K562 (cell line): ENCODE measurements around the gene IPO13. TPM values are rescaled to one million over a fixed set of nuclear protein-coding genes. Genes with fewer than 3 reads are reported as not detected.

Source experiments
- ATAC-seq: fragments of 200-7000 bp; cut with Tn5 transposase; 3 replicates; pipeline ENCODE4 v1.9.1; 2020; ENCODE audit warnings: moderate library complexity
- BruUV-seq: library from RNA; stranded (reverse); fragments of 400-500 nt; replicated peaks from 2 replicates; lab custom pipeline; 2021; lab: Mats Ljungman, UMichigan
- CTCF ChIA-PET: fragments of 300-600 bp; formaldehyde crosslinking; extraction: SDS; loops from one replicate; lab custom pipeline; 2021; ENCODE audit warnings: low intra/inter-chr PET ratio; lab: Yijun Ruan, JAX
- POLR2A ChIA-PET: fragments of 300-600, 350-650 bp; sonication (Branson Sonifier 250); formaldehyde crosslinking; extraction: SDS; loops from one replicate; lab custom pipeline; 2021; ENCODE audit warnings: antibody characterized with exemption, inconsistent platforms; lab: Yijun Ruan, JAX
- DNase-seq, 4 experiments: peaks; one replicate each; pipeline versions ENCODE4 v3.0.0 to v3.0.0-alpha.2; 2011 to 2018; ENCODE audit warnings: low spot score in 3 of 4, mixed read lengths in 3 of 4; ENCODE audit errors: extremely low read depth in 1 of 4
- FAIRE-seq: peaks from 2 replicates; lab custom pipeline; 2011; peaks lifted over from hg19 to GRCh38; lab: Jason Lieb, UNC
- H2AFZ ChIP-seq: 2 replicates; pipeline ENCODE4 v1.6.0; 2011; ENCODE audit warnings: low read depth, low read length, control low read depth, inconsistent platforms
- H3K27ac ChIP-seq: fragments of 200-600 bp; 3 replicates; pipeline ENCODE4 v1.8.0; 2011; ENCODE audit warnings: low read depth, mild to moderate bottlenecking, control low read depth, inconsistent platforms, low read length, moderate library complexity, mixed read lengths; ENCODE audit errors: extremely low read depth
- H3K27me3 ChIP-seq, 2 experiments: fragments of 300-600 bp in 1 of 2; 2 replicates in 1 of 2; 3 replicates in 1 of 2; pipeline versions ENCODE4 v1.6.0 to v1.8.0; 2011; ENCODE audit warnings: inconsistent platforms in 2 of 2, low read length in 2 of 2, mild to moderate bottlenecking in 1 of 2, mixed read lengths in 1 of 2, moderate library complexity in 1 of 2; ENCODE audit not compliant: control insufficient read depth in 2 of 2, insufficient read depth in 2 of 2
- H3K36me3 ChIP-seq: fragments of 300-600 bp; 3 replicates; pipeline ENCODE4 v1.8.0; 2011; ENCODE audit warnings: mild to moderate bottlenecking, low read length, inconsistent platforms; ENCODE audit not compliant: control insufficient read depth, insufficient read depth
- H3K4me1 ChIP-seq, 2 experiments: fragments of 200-600 bp in 1 of 2; replicated peaks in 1 of 2; 2 replicates in 1 of 2; 3 replicates in 1 of 2; pipeline versions ENCODE4 v1.5.1 to v1.8.0; 2011; ENCODE audit warnings: inconsistent platforms in 2 of 2, low read length in 2 of 2, mild to moderate bottlenecking in 1 of 2, mixed read lengths in 1 of 2, moderate library complexity in 1 of 2; ENCODE audit not compliant: control insufficient read depth in 2 of 2, insufficient read depth in 2 of 2
- H3K4me2 ChIP-seq: 2 replicates; pipeline ENCODE4 v1.6.1; 2011; ENCODE audit warnings: low read length, control low read depth, inconsistent platforms, mixed read lengths; ENCODE audit not compliant: insufficient read depth
- H3K4me3 ChIP-seq: fragments of 200-600 bp; sonication (generic), shearing (Covaris generic); 2 replicates; pipeline ENCODE4 v1.5.1; 2016; ENCODE audit warnings: control low read depth, inconsistent platforms
- H3K79me2 ChIP-seq: fragments of 200-600 bp; 3 replicates; pipeline ENCODE4 v1.8.0; 2011; ENCODE audit warnings: low read length, inconsistent platforms; ENCODE audit not compliant: control insufficient read depth, insufficient read depth
- H3K9ac ChIP-seq, 2 experiments: 2 replicates each; pipeline versions ENCODE4 v1.6.0 to v1.6.1; 2011; ENCODE audit warnings: low read depth in 2 of 2, low read length in 2 of 2, control low read depth in 1 of 2, inconsistent platforms in 1 of 2, mild to moderate bottlenecking in 1 of 2, mixed read lengths in 1 of 2; ENCODE audit not compliant: insufficient read depth in 1 of 2
- H3K9me1 ChIP-seq: one replicate; pipeline ENCODE4 v1.6.0; 2011; ENCODE audit warnings: inconsistent platforms, mild to moderate bottlenecking, low read length, moderate library complexity; ENCODE audit not compliant: control insufficient read depth, insufficient read depth
- H3K9me3 ChIP-seq: replicated peaks from 2 replicates; pipeline ENCODE4 v1.5.1; 2011; ENCODE audit warnings: low read depth, low read length, inconsistent platforms; ENCODE audit not compliant: control insufficient read depth, insufficient read depth
- H4K20me1 ChIP-seq: replicated peaks from 2 replicates; pipeline ENCODE4 v1.6.1; 2011; ENCODE audit warnings: low read length, inconsistent platforms, mixed read lengths; ENCODE audit not compliant: control insufficient read depth, insufficient read depth
- ATF1 ChIP-seq, 2 experiments: fragments of 450-650 bp in 1 of 2; IDR thresholded peaks; 2 replicates each; pipeline ENCODE4 v1.6.1; 2016; ENCODE audit warnings: missing compliant biosample characterization in 1 of 2, missing genetic modification characterization in 1 of 2
- ATF7 ChIP-seq: fragments of 450-650 bp; IDR thresholded peaks from 2 replicates; pipeline ENCODE4 v1.7.1; 2014; ENCODE audit warnings: mild to moderate bottlenecking, moderate library complexity
- FOXK2 ChIP-seq, 2 experiments: fragments of 450-650 bp; IDR thresholded peaks in 1 of 2; conservative IDR thresholded peaks in 1 of 2; 2 replicates each; pipeline ENCODE4 v1.6.1; 2016; ENCODE audit warnings: low read depth in 2 of 2, mild to moderate bottlenecking in 1 of 2
- HSF4 ChIP-seq: fragments of 250-450 bp; sonication (Bioruptor Pico); IDR thresholded peaks from 2 replicates; pipeline ENCODE4 v2.1.2; 2022; ENCODE audit warnings: mild to moderate bottlenecking, moderate library complexity, borderline replicate concordance
- KDM4B ChIP-seq, 2 experiments: fragments of 450-650 bp in 1 of 2; sonication (generic) in 1 of 2; IDR thresholded peaks; 2 replicates each; pipeline ENCODE4 v1.6.1; 2016 to 2017; ENCODE audit warnings: borderline replicate concordance in 2 of 2, antibody characterized with exemption in 1 of 2, low read depth in 1 of 2, mild to moderate bottlenecking in 1 of 2
- KLF16 ChIP-seq: IDR thresholded peaks from 2 replicates; pipeline ENCODE4 v1.6.1; 2016; ENCODE audit warnings: antibody characterized with exemption
- NFYB ChIP-seq: IDR thresholded peaks from 2 replicates; pipeline ENCODE4 v1.6.1; 2011; ENCODE audit warnings: mild to moderate bottlenecking, moderate library complexity; ENCODE audit not compliant: insufficient read length; ENCODE audit errors: extremely low read depth
- NR2C2 ChIP-seq, 2 experiments: fragments of 200-800 bp in 1 of 2; sonication (Bioruptor generic) in 1 of 2; sonication (generic) in 1 of 2; formaldehyde crosslinking in 1 of 2; IDR thresholded peaks; 2 replicates each; pipeline versions ENCODE4 v1.6.1 to v1.8.0; 2016 to 2022; ENCODE audit warnings: mild to moderate bottlenecking in 1 of 2, missing compliant biosample characterization in 1 of 2, missing genetic modification characterization in 1 of 2, missing genetic modification reagents in 1 of 2
- OTX1 ChIP-seq: fragments of 450-650 bp; formaldehyde crosslinking; IDR thresholded peaks from 2 replicates; pipeline ENCODE4 v1.4.0; 2022; ENCODE audit warnings: mild to moderate bottlenecking
- PHF20 ChIP-seq: fragments of 450-650 bp; IDR thresholded peaks from 2 replicates; pipeline ENCODE4 v1.6.1; 2018; ENCODE audit not compliant: partially characterized antibody
- POLR2A ChIP-seq: fragments of 450-650 bp; conservative IDR thresholded peaks from 2 replicates; pipeline ENCODE4 v1.6.1; 2016
- POLR2G ChIP-seq: fragments of 200-400 bp; formaldehyde crosslinking; IDR thresholded peaks from 2 replicates; pipeline ENCODE4 v1.6.1; 2017; ENCODE audit warnings: low read depth, mild to moderate bottlenecking, antibody characterized with exemption, low read length, moderate library complexity
- POU5F1 ChIP-seq: fragments of 150-350 bp; IDR thresholded peaks from 2 replicates; pipeline ENCODE4 v1.6.1; 2014; ENCODE audit warnings: borderline replicate concordance, low read length, low read depth, mild to moderate bottlenecking; ENCODE audit not compliant: partially characterized antibody
- RB1 ChIP-seq: fragments of 450-650 bp; IDR thresholded peaks from 2 replicates; pipeline ENCODE4 v1.6.1; 2017; ENCODE audit warnings: low read depth, mild to moderate bottlenecking
- RBFOX2 ChIP-seq: fragments of 200-400 bp; formaldehyde crosslinking; IDR thresholded peaks from 2 replicates; pipeline ENCODE4 v1.6.1; 2017; ENCODE audit warnings: low read depth, mild to moderate bottlenecking, low read length, moderate library complexity
- RNF2 ChIP-seq: sonication (generic); IDR thresholded peaks from 2 replicates; pipeline ENCODE4 v1.6.1; 2016
- ZNF316 ChIP-seq: fragments of 450-650 bp; IDR thresholded peaks from 2 replicates; pipeline ENCODE4 v1.6.1; 2016
- ZNF347 ChIP-seq: fragments of 450-650 bp; formaldehyde crosslinking; IDR thresholded peaks from 2 replicates; pipeline ENCODE4 v1.4.0; 2020; ENCODE audit warnings: low read depth, mild to moderate bottlenecking, moderate library complexity
- WGBS: fragments of 100-300 bp; shearing (Covaris generic); methylation state at CpG from one replicate; pipeline ENCODE4 v1.1.6; 2016; ENCODE audit warnings: low coverage, mixed read lengths; ENCODE audit not compliant: insufficient coverage; ENCODE audit errors: missing lambda C conversion rate; 5-methylcytosine and 5-hydroxymethylcytosine counted together
- in situ Hi-C: fragments of 300-500 bp; cut with MboI; formaldehyde crosslinking; loops from 4 replicates; pipeline ENCODE4 v1.15.0; 2018; ENCODE audit warnings: inconsistent platforms, mixed read lengths
- intact Hi-C: fragments of 100-400 bp; cut with micrococcal nuclease; formaldehyde crosslinking; loops from 2 replicates; pipeline ENCODE4 v1.14.2; 2022
- polyA plus RNA-seq, 8 experiments: library from polyadenylated mRNA; depleted of rRNA in 4 of 8; stranded (reverse) in 5 of 8; unstranded in 3 of 8; fragments of >200 nt; fragmentation: Nextera tagmentation in 2 of 8; fragmentation: Illumina TruSeq in 1 of 8; extraction: Ambion mirVana in 2 of 8; extraction: Trizol in 1 of 8; gene quantifications; 2 replicates each; pipeline versions ENCODE4 v1.2.1 to v1.2.3, GENCODE V29; 2011 to 2014; ENCODE audit warnings: inconsistent platforms in 1 of 8, missing spikeins in 1 of 8
- total RNA-seq, 7 experiments: library from RNA; depleted of rRNA in 6 of 7; stranded (reverse); fragments of >200 nt in 6 of 7; fragmentation: Illumina TruSeq in 2 of 7; extraction: Trizol in 2 of 7; gene quantifications; 2 replicates each; pipeline versions ENCODE4 v1.2.1 to v1.2.3, GENCODE V29; 2011 to 2021; ENCODE audit warnings: low replicate concordance in 1 of 7
- TF ChIP-seq, protein P1 (sequence below): fragments of 450-650 bp; formaldehyde crosslinking; IDR thresholded peaks from 2 replicates; pipeline ENCODE4 v1.4.0; 2020; ENCODE audit warnings: mild to moderate bottlenecking, moderate library complexity
- TF ChIP-seq, protein P2 (sequence below): fragments of 250-450 bp; sonication (Bioruptor Pico); IDR thresholded peaks from 2 replicates; pipeline ENCODE4 v1.8.0; 2021; ENCODE audit warnings: moderate library complexity, mild to moderate bottlenecking, inconsistent platforms

Gene IPO13
- total and polyA plus RNA-seq, 9 of the 15 experiments (the other 6 are each of a cell fraction or from before 2014, with no cell fraction given) = 7.0 to 30.8 (median 16.2) TPM

DNA sequence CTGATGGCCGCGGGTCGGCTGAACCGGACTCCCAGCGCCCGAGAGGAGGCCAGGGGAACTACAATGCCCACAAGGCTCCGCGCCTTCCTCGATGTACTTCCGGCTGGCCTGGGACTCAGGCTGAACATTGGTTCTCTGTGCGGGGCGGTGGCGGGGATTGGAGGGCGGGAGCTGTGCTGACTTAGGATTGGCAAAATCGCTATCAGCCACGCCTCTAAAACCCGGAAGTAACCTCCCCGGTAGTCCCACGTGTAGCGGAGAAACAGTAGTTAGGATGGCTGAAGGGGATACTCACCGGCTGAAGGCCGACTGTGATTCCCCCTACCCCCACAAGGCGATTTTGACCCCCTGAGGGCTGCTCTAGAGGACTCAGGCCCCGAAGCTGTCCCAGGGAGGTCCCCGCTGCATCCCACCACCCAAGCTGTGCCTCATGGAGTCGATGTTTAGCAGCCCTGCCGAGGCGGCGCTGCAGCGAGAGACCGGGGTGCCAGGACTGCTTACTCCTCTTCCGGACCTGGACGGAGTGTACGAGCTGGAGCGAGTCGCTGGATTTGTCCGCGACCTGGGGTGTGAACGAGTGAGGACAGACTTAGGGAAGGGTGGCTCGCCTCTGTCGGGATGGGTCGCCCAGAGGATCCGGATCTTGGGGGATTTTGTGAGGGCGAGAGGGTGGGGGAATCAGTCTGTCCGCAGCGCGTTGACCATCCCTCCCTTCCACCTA is 23.2 kb downstream of the IPO13 start, which contains the start of gene DPH2:
DPH2 (plus strand) TSS at position 265 of the 721 bp plus-strand sequence; CDS start at position 431, 166 bp downstream.
- peak within 1 kb of the TSS; percentile 87 for H2AFZ ChIP-seq
- H3K4me2 ChIP-seq = peak within 1 kb of the TSS; percentile 98
- H3K79me2 ChIP-seq = peaks cover 18% of the 10 kb centered on the region
- ATAC-seq (peak; percentile 96), DNase-seq (peak; percentile 97 to 99 (median 98)), FAIRE-seq (peak; percentile 100)
- no peaks in the 10 kb centered on the region for H4K20me1 ChIP-seq
- H3K27ac ChIP-seq = peak within 1 kb of the TSS; percentile 71
- H3K36me3 ChIP-seq = peaks cover 36% of the 10 kb centered on the region
- BruUV-seq = TSS peak; percentile 63
- peak within 1 kb of the TSS; percentile 81 to 99 for H3K9ac ChIP-seq
- peaks cover 4% of the 10 kb centered on the region for H3K9me1 ChIP-seq
- WGBS = under 1% methylated on average over 47 of the region's 47 CpGs
- H3K9me3 ChIP-seq = no peaks in the 10 kb centered on the region
- H3K4me3 ChIP-seq = peak within 1 kb of the TSS; percentile 100
- ChIA-PET CTCF (no interaction called here), POLR2A (interaction anchor here (0.5 to 1.4 kb wide), 12 partner anchors 8 to 1830 kb away, joined by 3 to 7 read pairs (median 3); partner anchors contain the start of gene IPO13)
- peaks cover 10 to 30% of the 10 kb centered on the region in 2 experiments; a peak in 4 of 5 replicates for H3K4me1 ChIP-seq
- intact Hi-C loops = loop anchor here (1.0 kb wide), 1 partner anchor 24 kb away; the partner anchor contains the start of gene IPO13
- in situ Hi-C loops = no loop called here
- no peaks in the 10 kb centered on the region for H3K27me3 ChIP-seq
- TF ChIP-seq PHF20 (peak; percentile 87), POLR2G (peak; percentile 72; the same call in 1 of the 2 replicates), KLF16 (no peak), KDM4B (IDR thresholded peaks at IDR 0.05; ENCODE audit: borderline replicate concordance in 2 of 2, low read depth in 1 of 2) (peak in 1 of 2 experiments; percentile 82; a peak in 1 of 4 replicates), ZNF316 (no peak), RB1 (peak; percentile 62), HSF4 (no peak), OTX1 (0 out of 2 replicates have a peak, but pooled peaks have one; percentile 22), NFYB (peak; percentile 91), POU5F1 (peak; percentile 57), RNF2 (0 out of 2 replicates have a peak, but pooled peaks have one; percentile 27), NR2C2 (CRISPR knock-in tag; IDR thresholded peaks at IDR 0.05) (peak; percentile 95), NR2C2 (tag; IDR thresholded peaks at IDR 0.05) (peak; percentile 99), FOXK2 (conservative IDR thresholded peaks at IDR 0.05 in 1 of 2, IDR thresholded peaks at IDR 0.05 in 1 of 2; ENCODE audit: low read depth in 2 of 2) (peak; percentile 94 to 95), ATF7 (peak; percentile 60), RBFOX2 (peak; percentile 75), POLR2A (peak; percentile 79), ATF1 (CRISPR knock-in tag; IDR thresholded peaks at IDR 0.05) (no peak), ATF1 (tag; IDR thresholded peaks at IDR 0.05) (peak; percentile 86), ZNF347 (CRISPR knock-in tag) (no peak)
- TF ChIP-seq, protein P1, sequence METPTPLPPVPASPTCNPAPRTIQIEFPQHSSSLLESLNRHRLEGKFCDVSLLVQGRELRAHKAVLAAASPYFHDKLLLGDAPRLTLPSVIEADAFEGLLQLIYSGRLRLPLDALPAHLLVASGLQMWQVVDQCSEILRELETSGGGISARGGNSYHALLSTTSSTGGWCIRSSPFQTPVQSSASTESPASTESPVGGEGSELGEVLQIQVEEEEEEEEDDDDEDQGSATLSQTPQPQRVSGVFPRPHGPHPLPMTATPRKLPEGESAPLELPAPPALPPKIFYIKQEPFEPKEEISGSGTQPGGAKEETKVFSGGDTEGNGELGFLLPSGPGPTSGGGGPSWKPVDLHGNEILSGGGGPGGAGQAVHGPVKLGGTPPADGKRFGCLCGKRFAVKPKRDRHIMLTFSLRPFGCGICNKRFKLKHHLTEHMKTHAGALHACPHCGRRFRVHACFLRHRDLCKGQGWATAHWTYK (CRISPR knock-in tag) = no peak
- TF ChIP-seq, protein P2, sequence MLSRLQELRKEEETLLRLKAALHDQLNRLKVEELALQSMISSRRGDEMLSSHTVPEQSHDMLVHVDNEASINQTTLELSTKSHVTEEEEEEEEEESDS = no peak
